ENCODE data around the gene ATF7. TPM values are rescaled to one million over a fixed set of nuclear protein-coding genes. Genes with fewer than 3 reads are reported as not detected.

Gene ATF7
- total and polyA plus RNA-seq, 2 of the 13 experiments (the other 11 are each of a cell fraction or from before 2014, with no cell fraction given) = 9.6 to 16.2 TPM

- TF ChIP-seq KLF6 (CRISPR knock-in tag; IDR thresholded peaks at IDR 0.05) = no peak
- TF ChIP-seq ZNF383 (CRISPR knock-in tag; IDR thresholded peaks at IDR 0.05; ENCODE audit: borderline replicate concordance) = no peak
- no peak for TF ChIP-seq HDAC2 (CRISPR knock-in tag; IDR thresholded peaks at IDR 0.05)
- TF ChIP-seq LCORL (IDR thresholded peaks at IDR 0.05) = no peak
- peak; percentile 46; the same call in 1 of the 2 replicates for TF ChIP-seq LCORL (CRISPR knock-in tag; IDR thresholded peaks at IDR 0.05)
- no peak for TF ChIP-seq ZNF101 (CRISPR knock-in tag; IDR thresholded peaks at IDR 0.05; ENCODE audit: borderline replicate concordance, low read depth)
- no peak for TF ChIP-seq KAT2B (IDR thresholded peaks at IDR 0.05; ENCODE audit: borderline replicate concordance, low read depth, low read length)
- TF ChIP-seq SCMH1 (CRISPR knock-in tag; IDR thresholded peaks at IDR 0.05; ENCODE audit: borderline replicate concordance) = no peak
- TF ChIP-seq REXO4 (CRISPR knock-in tag; IDR thresholded peaks at IDR 0.05; ENCODE audit: borderline replicate concordance) = no peak
- TF ChIP-seq NFAT5 (CRISPR knock-in tag; IDR thresholded peaks at IDR 0.05) = no peak
- no peak for TF ChIP-seq ZNF563 (CRISPR knock-in tag; IDR thresholded peaks at IDR 0.05)
- no peak for TF ChIP-seq FOXO4 (CRISPR knock-in tag; conservative IDR thresholded peaks at IDR 0.05)
- no peak for TF ChIP-seq NCOA5 (CRISPR knock-in tag; IDR thresholded peaks at IDR 0.05)
- no peak for TF ChIP-seq ZBTB2 (CRISPR knock-in tag; IDR thresholded peaks at IDR 0.05; ENCODE audit: low read depth)
- TF ChIP-seq GMEB1 (CRISPR knock-in tag; IDR thresholded peaks at IDR 0.05; ENCODE audit: borderline replicate concordance) = no peak
- TF ChIP-seq ZNF275 (CRISPR knock-in tag; IDR thresholded peaks at IDR 0.05; ENCODE audit: borderline replicate concordance) = no peak
- TF ChIP-seq MAFG (CRISPR knock-in tag; IDR thresholded peaks at IDR 0.05) = no peak
Observed at GRCh38 chr12:53500142-53500775, 125.9 kb downstream of the ATF7 start (continued).

Data from HepG2 (cell line).